Kidney (tissue), 14 donors: ENCODE data around the gene SEMA4A. TPM values are rescaled to one million over a fixed set of nuclear protein-coding genes. Genes with fewer than 3 reads are reported as not detected.

Experiments
- DNase-seq, 5 donors: peaks; one replicate each; pipeline ENCODE4 v3.0.0-alpha.2; 2013 to 2020
- FAIRE-seq: peaks from 2 replicates; lab custom pipeline; 2012; peaks lifted over from hg19 to GRCh38; lab: Jason Lieb, UNC
- H3K27ac ChIP-seq, 2 donors: one replicate each; pipeline ENCODE4 v1.7.0; 2013; ENCODE audit warnings: low read depth in 2 of 2, low read length in 2 of 2, inconsistent platforms in 1 of 2
- H3K27me3 ChIP-seq: one replicate; pipeline ENCODE4 v1.7.1; 2013; ENCODE audit warnings: low read length, inconsistent platforms; ENCODE audit not compliant: control insufficient read depth, insufficient read depth
- H3K36me3 ChIP-seq, 3 donors: one replicate each; pipeline versions ENCODE4 v1.7.0 to v1.7.1; 2013; ENCODE audit warnings: low read length in 3 of 3, control low read depth in 1 of 3, inconsistent platforms in 1 of 3; ENCODE audit not compliant: insufficient read depth in 3 of 3, control insufficient read depth in 2 of 3
- H3K4me1 ChIP-seq, 3 donors: one replicate each; pipeline versions ENCODE4 v1.7.0 to v1.7.1; 2013; ENCODE audit warnings: low read length in 3 of 3, inconsistent platforms in 1 of 3, low read depth in 1 of 3; ENCODE audit not compliant: control insufficient read depth in 2 of 3, insufficient read depth in 2 of 3
- H3K4me3 ChIP-seq, 3 donors: one replicate each; pipeline versions ENCODE4 v1.7.0 to v1.8.1; 2013; ENCODE audit warnings: low read length in 3 of 3, control low read depth in 1 of 3, inconsistent platforms in 1 of 3
- H3K9ac ChIP-seq, 3 donors: one replicate each; pipeline versions ENCODE4 v1.7.0 to v1.7.1; 2013; ENCODE audit warnings: low read length in 3 of 3, control low read depth in 1 of 3, inconsistent platforms in 1 of 3
- H3K9me3 ChIP-seq, 3 donors: one replicate each; pipeline versions ENCODE4 v1.7.0 to v1.7.1; 2013; ENCODE audit warnings: low read length in 3 of 3, control low read depth in 1 of 3, inconsistent platforms in 1 of 3; ENCODE audit not compliant: control insufficient read depth in 2 of 3, insufficient read depth in 1 of 3
- CTCF ChIP-seq: IDR thresholded peaks from 3 replicates; pipeline ENCODE4 v1.5.1; 2012; ENCODE audit warnings: mild to moderate bottlenecking, moderate library complexity, borderline replicate concordance; ENCODE audit not compliant: insufficient read depth; ENCODE audit errors: extremely low read depth
- intact Hi-C: fragments of 100-400 bp; cut with DNase I; formaldehyde crosslinking; loops from one replicate; pipeline ENCODE4 v1.11.1; 2022
- polyA plus RNA-seq: library from polyadenylated mRNA; stranded (reverse); fragments of 350-450 nt; fragmentation: Illumina TruSeq; extraction: RNeasy Lipid Tissue Mini Kit (QIAGEN cat#74804); gene quantifications from one replicate; pipeline ENCODE4 v1.2.3, GENCODE V29; 2014; ENCODE audit warnings: low read depth, low replicate concordance; ENCODE audit not compliant: insufficient read depth
- total RNA-seq: library from RNA; stranded (reverse); fragmentation: NEBNext Ultra II Directional; extraction: Animal tissue kit (Norgen Biotek cat#: 25700); gene quantifications from one replicate; pipeline ENCODE4 v1.2.1, GENCODE V29; 2021
- donor health status: control.
- donor health status: control.
- donor health status: control.
- donor health status: control.
- donor health status: control.
- donor health status: DM: yes; HTN: yes; CAD: no.
- donor health status: Normal renal cell carcinoma (clear cell type).

SEMA4A gene
- total and polyA plus RNA-seq, 2 donors from 2014 or later: 16.4 to 45.9 TPM

- peaks cover 3 to 24% (median 21%) of the 10 kb centered on the region in 3 donors for H3K4me1 ChIP-seq
- H3K4me3 ChIP-seq: no peak overlapping the region
- H3K27me3 ChIP-seq: no peaks in the 10 kb centered on the region
- no peak overlapping the region for H3K9ac ChIP-seq
- intact Hi-C loops: no loop called here
- TF ChIP-seq CTCF: no peak
- DNase-seq (peak in 1 of 5 donors; percentile 46), FAIRE-seq (no peak)
- no peaks in the 10 kb centered on the region for H3K36me3 ChIP-seq
- H3K9me3 ChIP-seq: no peaks in the 10 kb centered on the region
- H3K27ac ChIP-seq: no peak overlapping the region
Measured at GRCh38 chr1:156157966-156158365, 4.6 kb downstream of the SEMA4A start.

DNA sequence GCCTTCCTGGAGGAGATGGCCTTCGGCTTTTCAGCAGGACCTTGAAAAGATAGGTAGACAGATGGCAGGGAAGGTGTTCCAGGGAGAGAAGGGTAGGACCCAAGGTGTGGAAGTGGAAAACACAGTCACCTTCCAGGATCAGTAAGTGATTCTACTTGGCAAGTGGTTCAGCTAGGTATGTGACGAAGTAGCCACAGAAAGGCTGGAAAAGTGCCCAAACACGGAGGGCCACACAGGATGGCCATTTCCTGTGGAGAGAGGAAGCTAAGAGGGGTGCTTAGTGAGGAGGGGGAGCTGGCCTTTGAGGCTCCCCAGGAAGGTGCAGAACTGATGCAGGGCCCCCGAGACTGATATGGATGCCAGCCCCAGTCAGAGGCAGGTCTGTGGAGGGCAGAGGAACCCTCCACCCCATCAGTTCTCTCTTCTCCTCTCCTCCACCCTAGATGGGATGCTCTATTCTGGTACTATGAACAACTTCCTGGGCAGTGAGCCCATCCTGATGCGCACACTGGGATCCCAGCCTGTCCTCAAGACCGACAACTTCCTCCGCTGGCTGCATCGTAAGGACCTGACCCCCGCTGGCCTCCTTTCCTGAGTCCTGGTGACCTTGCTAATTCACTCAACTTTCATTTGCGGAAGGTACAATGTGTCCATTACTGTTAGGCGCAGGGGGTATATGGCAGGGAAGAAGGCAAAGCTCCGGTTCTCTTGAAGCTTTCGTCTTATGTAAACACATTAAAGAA lies 6.8 kb downstream of the SEMA4A start:
- no peak for TF ChIP-seq CTCF
- FAIRE-seq (no peak), DNase-seq (peak in 2 of 5 donors; percentile 41 to 81)
- H3K36me3 ChIP-seq: no peaks in the 10 kb centered on the region
- H3K4me3 ChIP-seq: peak overlapping the region; percentile 37 to 60 (median 52)
- peaks cover 0 to 17% (median 15%) of the 10 kb centered on the region in 3 donors for H3K4me1 ChIP-seq
- H3K27me3 ChIP-seq: no peaks in the 10 kb centered on the region
- intact Hi-C loops: no loop called here
- no peaks in the 10 kb centered on the region for H3K9me3 ChIP-seq
- peak overlapping the region in 2 of 3 donors; percentile 1 to 61 for H3K9ac ChIP-seq
- peak overlapping the region; percentile 62 to 83 for H3K27ac ChIP-seq

GRCh38 chr1:156160743-156161171 lies 7.4 kb downstream of the SEMA4A start:
- Histone ChIP-seq H3K4me1 (peaks cover 0 to 17% (median 15%) of the 10 kb centered on the region in 3 donors), H3K36me3 (no peaks in the 10 kb centered on the region), H3K9ac (peak overlapping the region in 2 of 3 donors; percentile 1 to 61), H3K9me3 (no peaks in the 10 kb centered on the region), H3K27me3 (no peaks in the 10 kb centered on the region), H3K27ac (peak overlapping the region; percentile 62 to 83), H3K4me3 (peak overlapping the region; percentile 37 to 60 (median 52))
- TF ChIP-seq CTCF: no peak
- FAIRE-seq (no peak), DNase-seq (peak; percentile 90 to 95 (median 94))
- intact Hi-C loops: no loop called here
